B cell (primary cell): Measurements from ENCODE around the gene ARHGAP15. TPM values are rescaled to one million over a fixed set of nuclear protein-coding genes. Genes with fewer than 3 reads are reported as not detected.

ENCODE experiments used
- ATAC-seq: fragments of 200-7000 bp; cut with Tn5 transposase; one replicate; pipeline ENCODE4 v1.10.0; 2021; ENCODE audit warnings: low read depth, mild to moderate bottlenecking, moderate number of reproducible peaks, moderate library complexity
- CTCF ChIA-PET: fragments of 350-600 bp; sonication (Branson Sonifier 250); formaldehyde crosslinking; loops from one replicate; lab custom pipeline; 2021; ENCODE audit warnings: antibody characterized with exemption, inconsistent platforms; lab: Charles Lee
- POLR2A ChIA-PET: fragments of 350-600 bp; sonication (Branson Sonifier 250); formaldehyde crosslinking; loops from one replicate; lab custom pipeline; 2021; ENCODE audit warnings: antibody characterized with exemption; lab: Charles Lee
- DNase-seq: peaks from one replicate; pipeline ENCODE4 v3.0.0; 2013
- H2AFZ ChIP-seq: 2 replicates; pipeline ENCODE4 v1.6.1; 2012; ENCODE audit warnings: mild to moderate bottlenecking, low read depth, low read length; ENCODE audit not compliant: insufficient read depth, poor library complexity, severe bottlenecking
- H3K27ac ChIP-seq, 2 donors: 1 replicate in 1 of 2; 2 replicates in 1 of 2; pipeline ENCODE4 v1.5.1; 2012 to 2013; ENCODE audit warnings: low read length in 2 of 2, mild to moderate bottlenecking in 2 of 2, moderate library complexity in 1 of 2
- H3K27me3 ChIP-seq, 4 experiments: fragments of 200-600 bp in 1 of 4; sonication (generic) in 1 of 4; replicated peaks in 1 of 4; 1 replicate in 2 of 4; 2 replicates in 2 of 4; pipeline versions ENCODE4 v1.6.1 to v1.7.0; 2013 to 2016; ENCODE audit warnings: low read length in 3 of 4, mild to moderate bottlenecking in 2 of 4, mixed read lengths in 1 of 4, moderate library complexity in 1 of 4; ENCODE audit not compliant: insufficient read depth in 4 of 4, control insufficient read depth in 3 of 4; ENCODE audit errors: control extremely low read depth in 1 of 4
- H3K36me3 ChIP-seq, 2 experiments: replicated peaks in 1 of 2; 1 replicate in 1 of 2; 2 replicates in 1 of 2; pipeline versions ENCODE4 v1.6.1 to v1.7.1; 2013; ENCODE audit warnings: low read length in 1 of 2; ENCODE audit not compliant: insufficient read depth in 2 of 2, control insufficient read depth in 1 of 2; ENCODE audit errors: control extremely low read depth in 1 of 2, extremely low read depth in 1 of 2
- H3K4me1 ChIP-seq, 2 donors: fragments of 200-600 bp in 1 of 2; sonication (generic) in 1 of 2; 1 replicate in 1 of 2; 2 replicates in 1 of 2; pipeline versions ENCODE4 v1.5.1 to v1.6.1; 2013 to 2017; ENCODE audit warnings: low read length in 2 of 2; ENCODE audit not compliant: control insufficient read depth in 2 of 2, insufficient read depth in 2 of 2
- H3K4me2 ChIP-seq: replicated peaks from 2 replicates; pipeline ENCODE3; 2012; ENCODE audit warnings: mild to moderate bottlenecking, low read depth, low read length; ENCODE audit not compliant: poor library complexity, severe bottlenecking
- H3K4me3 ChIP-seq, 5 experiments: fragments of 200-600 bp in 1 of 5; sonication (generic) in 1 of 5; 1 replicate in 3 of 5; 2 replicates in 2 of 5; pipeline versions ENCODE4 v1.5.1 to v1.7.0; 2011 to 2016; ENCODE audit warnings: low read length in 4 of 5, mild to moderate bottlenecking in 4 of 5, low read depth in 2 of 5, control low read depth in 1 of 5, moderate library complexity in 1 of 5; ENCODE audit not compliant: insufficient read depth in 1 of 5; ENCODE audit errors: control extremely low read depth in 1 of 5, extremely low read depth in 1 of 5
- H3K79me2 ChIP-seq: fragments of 200-600 bp; sonication (generic); one replicate; pipeline ENCODE4 v1.6.0; 2016; ENCODE audit warnings: low read length; ENCODE audit not compliant: control insufficient read depth, insufficient read depth
- H3K9ac ChIP-seq: fragments of 200-600 bp; sonication (generic); 2 replicates; pipeline ENCODE4 v1.6.1; 2017; ENCODE audit warnings: mild to moderate bottlenecking, low read length, moderate library complexity
- H3K9me3 ChIP-seq, 3 donors: one replicate each; pipeline versions ENCODE4 v1.6.1 to v1.7.1; 2013; ENCODE audit warnings: low read length in 2 of 3; ENCODE audit not compliant: control insufficient read depth in 2 of 3, insufficient read depth in 1 of 3; ENCODE audit errors: control extremely low read depth in 1 of 3
- H4K20me1 ChIP-seq: 2 replicates; pipeline ENCODE4 v1.6.0; 2012; ENCODE audit warnings: mild to moderate bottlenecking, low read length; ENCODE audit not compliant: insufficient read depth, control insufficient read depth, poor library complexity, severe bottlenecking
- H3K27ac Mint-ChIP-seq: one replicate; pipeline ENCODE4 v1.8.0; 2021; ENCODE audit warnings: mixed read lengths
- H3K27me3 Mint-ChIP-seq: one replicate; pipeline ENCODE4 v1.8.0; 2021; ENCODE audit warnings: mixed read lengths
- H3K4me1 Mint-ChIP-seq: one replicate; pipeline ENCODE4 v1.8.0; 2021; ENCODE audit warnings: mixed read lengths
- H3K4me3 Mint-ChIP-seq: one replicate; pipeline ENCODE4 v1.8.0; 2021; ENCODE audit warnings: mixed read lengths
- H3K9me3 Mint-ChIP-seq: one replicate; pipeline ENCODE4 v1.8.0; 2022; ENCODE audit warnings: mixed read lengths; ENCODE audit not compliant: insufficient read depth
- CTCF ChIP-seq: fragments of 200-600 bp; IDR thresholded peaks from one replicate; pipeline ENCODE4 v1.8.0; 2022; ENCODE audit warnings: antibody characterized with exemption, mild to moderate bottlenecking
- EZH2 ChIP-seq: IDR thresholded peaks from 2 replicates; pipeline ENCODE4 v1.6.1; 2012; ENCODE audit warnings: borderline replicate concordance, low read depth, mild to moderate bottlenecking, moderate library complexity, low read length; ENCODE audit not compliant: insufficient read depth, poor library complexity, severe bottlenecking
- WGBS: methylation state at CpG from one replicate; pipeline ENCODE4 v1.1.5; 2013; ENCODE audit warnings: missing lambda C conversion rate; ENCODE audit not compliant: insufficient coverage; 5-methylcytosine and 5-hydroxymethylcytosine counted together
- intact Hi-C: fragments of 100-400 bp; cut with micrococcal nuclease; formaldehyde crosslinking; loops from one replicate; pipeline ENCODE4 v1.10.0; 2022
- polyA plus RNA-seq: library from polyadenylated mRNA; depleted of rRNA; stranded (reverse); fragments of >200 nt; gene quantifications from 2 replicates; pipeline ENCODE4 v1.2.3, GENCODE V29; 2012
- total RNA-seq, 2 donors: library from RNA; stranded (reverse); fragments of 120-200 nt in 1 of 2; gene quantifications; 1 replicate in 1 of 2; 2 replicates in 1 of 2; pipeline versions ENCODE4 v1.2.3 to v1.2.4, GENCODE V29; 2013 to 2022

Gene ARHGAP15
- total and polyA plus RNA-seq, 2 donors (not counting 1 experiment from before 2014, with no cell fraction given): 58.6 to 187 TPM

GRCh38 chr2:143357966-143358365 lies 228.7 kb downstream of the ARHGAP15 start:
- H3K27ac ChIP-seq: no peak overlapping the region
- H4K20me1 ChIP-seq: peaks cover 19% of the 10 kb centered on the region
- Mint-ChIP-seq H3K27me3 (no peaks in the 10 kb centered on the region), H3K4me1 (peaks cover 6% of the 10 kb centered on the region), H3K27ac (no peak overlapping the region), H3K4me3 (no peak overlapping the region), H3K9me3 (no peaks in the 10 kb centered on the region)
- DNase-seq (no peak), ATAC-seq (no peak)
- no peak overlapping the region for H2AFZ ChIP-seq
- no peak overlapping the region for H3K4me2 ChIP-seq
- H3K9ac ChIP-seq: no peak overlapping the region
- intact Hi-C loops: no loop called here
- H3K9me3 ChIP-seq: no peaks in the 10 kb centered on the region
- TF ChIP-seq EZH2: no peak
- TF ChIP-seq CTCF: no peak
- ChIA-PET POLR2A (no interaction called here), CTCF (no interaction called here)
- H3K27me3 ChIP-seq: no peaks in the 10 kb centered on the region
- no peak overlapping the region for H3K4me3 ChIP-seq
- WGBS: no CpG with 5 or more reads among the region's 2 CpGs
- H3K36me3 ChIP-seq: peaks cover 0 to 7% of the 10 kb centered on the region in 2 experiments
- H3K4me1 ChIP-seq: no peaks in the 10 kb centered on the region
- peaks cover 12% of the 10 kb centered on the region for H3K79me2 ChIP-seq

GRCh38 chr2:143361346-143361745 lies 232.1 kb downstream of the ARHGAP15 start:
- Histone ChIP-seq H3K9me3 (no peaks in the 10 kb centered on the region), H3K4me3 (no peak overlapping the region), H3K27ac (no peak overlapping the region), H3K27me3 (no peaks in the 10 kb centered on the region), H4K20me1 (peaks cover 11% of the 10 kb centered on the region), H3K9ac (no peak overlapping the region), H3K4me2 (no peak overlapping the region), H2AFZ (no peak overlapping the region), H3K4me1 (no peaks in the 10 kb centered on the region), H3K36me3 (peaks cover 0 to 6% of the 10 kb centered on the region in 2 experiments), H3K79me2 (peaks cover 17% of the 10 kb centered on the region)
- Mint-ChIP-seq H3K4me1 (peaks cover 6% of the 10 kb centered on the region), H3K9me3 (no peaks in the 10 kb centered on the region), H3K4me3 (no peak overlapping the region), H3K27me3 (no peaks in the 10 kb centered on the region), H3K27ac (no peak overlapping the region)
- intact Hi-C loops: no loop called here
- ATAC-seq: no peak
- POLR2A ChIA-PET: no interaction called here
- TF ChIP-seq EZH2: no peak
- TF ChIP-seq CTCF: no peak
- CTCF ChIA-PET: no interaction called here
- DNase-seq: no peak
- WGBS: no CpG with 5 or more reads among the region's 2 CpGs
